Nephron progenitor cell (in vitro differentiated cells): Measurements from ENCODE around the gene SRPK1.

Source experiments
- DNase-seq: peaks from one replicate; pipeline ENCODE4 v3.0.0; 2021
- H3K27ac Mint-ChIP-seq: 2 replicates; pipeline ENCODE4 v1.8.0; 2021; ENCODE audit warnings: mild to moderate bottlenecking, moderate library complexity, mixed read lengths
- H3K27me3 Mint-ChIP-seq: 2 replicates; pipeline ENCODE4 v1.8.0; 2021; ENCODE audit warnings: mild to moderate bottlenecking, low read depth, mixed read lengths; ENCODE audit not compliant: poor library complexity
- H3K36me3 Mint-ChIP-seq: 2 replicates; pipeline ENCODE4 v1.8.0; 2021; ENCODE audit warnings: low read depth, mixed read lengths
- H3K4me1 Mint-ChIP-seq: 2 replicates; pipeline ENCODE4 v1.8.0; 2021; ENCODE audit warnings: mixed read lengths
- H3K4me3 Mint-ChIP-seq: 2 replicates; pipeline ENCODE4 v1.8.0; 2021; ENCODE audit warnings: mild to moderate bottlenecking, moderate library complexity, mixed read lengths
- H3K9me3 Mint-ChIP-seq: 2 replicates; pipeline ENCODE4 v1.8.0; 2021; ENCODE audit warnings: mild to moderate bottlenecking, moderate library complexity, mixed read lengths
- TF ChIP-seq, protein P1 (sequence below): fragments of 200-600 bp; sonication (generic); IDR thresholded peaks from 2 replicates; pipeline ENCODE4 v1.5.0; 2021; ENCODE audit warnings: antibody characterized with exemption

The SRPK1 gene

DNA sequence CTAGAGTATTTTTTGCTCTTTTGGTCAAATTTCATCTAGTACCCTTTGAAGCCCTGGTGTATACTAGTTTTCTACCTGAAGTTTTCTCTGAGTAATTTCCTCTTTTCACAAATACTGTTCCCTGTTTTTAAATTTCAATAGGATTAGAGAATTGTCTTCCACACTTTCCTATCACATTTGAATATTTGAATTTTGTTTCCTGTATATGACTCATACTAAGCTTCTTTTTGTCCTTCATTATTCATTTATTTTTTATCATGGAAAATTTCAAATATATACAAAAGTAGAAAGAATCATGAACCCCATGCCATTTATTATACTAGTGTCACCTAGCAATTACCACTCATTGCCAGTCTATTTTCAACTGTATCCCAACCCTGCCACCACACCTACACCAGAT, 63.0 kb downstream of the SRPK1 start:
- H3K4me1 Mint-ChIP-seq, result no peaks in the 10 kb centered on the region
- H3K27ac Mint-ChIP-seq, result no peak overlapping the region
- DNase-seq, result no peak
- H3K4me3 Mint-ChIP-seq, result no peak overlapping the region
- no peaks in the 10 kb centered on the region for H3K9me3 Mint-ChIP-seq
- no peaks in the 10 kb centered on the region for H3K27me3 Mint-ChIP-seq
- H3K36me3 Mint-ChIP-seq, result peaks cover 87% of the 10 kb centered on the region
- TF ChIP-seq, protein P1, sequence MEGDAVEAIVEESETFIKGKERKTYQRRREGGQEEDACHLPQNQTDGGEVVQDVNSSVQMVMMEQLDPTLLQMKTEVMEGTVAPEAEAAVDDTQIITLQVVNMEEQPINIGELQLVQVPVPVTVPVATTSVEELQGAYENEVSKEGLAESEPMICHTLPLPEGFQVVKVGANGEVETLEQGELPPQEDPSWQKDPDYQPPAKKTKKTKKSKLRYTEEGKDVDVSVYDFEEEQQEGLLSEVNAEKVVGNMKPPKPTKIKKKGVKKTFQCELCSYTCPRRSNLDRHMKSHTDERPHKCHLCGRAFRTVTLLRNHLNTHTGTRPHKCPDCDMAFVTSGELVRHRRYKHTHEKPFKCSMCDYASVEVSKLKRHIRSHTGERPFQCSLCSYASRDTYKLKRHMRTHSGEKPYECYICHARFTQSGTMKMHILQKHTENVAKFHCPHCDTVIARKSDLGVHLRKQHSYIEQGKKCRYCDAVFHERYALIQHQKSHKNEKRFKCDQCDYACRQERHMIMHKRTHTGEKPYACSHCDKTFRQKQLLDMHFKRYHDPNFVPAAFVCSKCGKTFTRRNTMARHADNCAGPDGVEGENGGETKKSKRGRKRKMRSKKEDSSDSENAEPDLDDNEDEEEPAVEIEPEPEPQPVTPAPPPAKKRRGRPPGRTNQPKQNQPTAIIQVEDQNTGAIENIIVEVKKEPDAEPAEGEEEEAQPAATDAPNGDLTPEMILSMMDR, result no peak

DNA sequence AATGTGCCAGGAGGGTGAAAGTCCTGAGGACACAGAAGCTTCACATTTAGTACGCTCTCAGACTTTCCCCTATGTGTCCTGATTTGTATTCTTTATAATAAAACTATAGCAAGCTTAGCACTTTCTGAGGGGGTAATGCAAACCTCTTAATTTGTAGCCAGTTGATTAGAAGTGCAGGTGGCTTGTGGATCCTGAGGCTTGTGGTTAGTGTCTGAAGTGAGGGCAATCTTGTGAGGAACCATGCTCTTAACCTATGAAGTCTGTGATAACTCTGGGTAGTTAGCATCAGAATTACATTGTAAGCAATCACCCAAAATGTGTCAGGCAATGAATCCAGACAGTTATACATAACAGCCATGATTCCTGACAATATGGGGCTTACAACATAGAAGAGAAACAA, 64.6 kb downstream of the SRPK1 start:
- no peaks in the 10 kb centered on the region for H3K4me1 Mint-ChIP-seq
- no peaks in the 10 kb centered on the region for H3K9me3 Mint-ChIP-seq

GRCh38 chr6:35852994-35853393, 67.9 kb downstream of the SRPK1 start:
- H3K4me3 Mint-ChIP-seq, result no peak overlapping the region
- no peaks in the 10 kb centered on the region for H3K4me1 Mint-ChIP-seq
- TF ChIP-seq, protein P1, result no peak
- H3K27ac Mint-ChIP-seq, result no peak overlapping the region
- DNase-seq, result no peak
- H3K36me3 Mint-ChIP-seq, result peaks cover 94% of the 10 kb centered on the region
- H3K27me3 Mint-ChIP-seq, result no peaks in the 10 kb centered on the region
- H3K9me3 Mint-ChIP-seq, result peaks cover 21% of the 10 kb centered on the region

More for the DNA sequence above, 64.6 kb downstream of the SRPK1 start:
- TF ChIP-seq, protein P1, result no peak
- no peak for DNase-seq
- Mint-ChIP-seq H3K36me3 (peaks cover 88% of the 10 kb centered on the region), H3K27me3 (no peaks in the 10 kb centered on the region), H3K4me3 (no peak overlapping the region), H3K27ac (no peak overlapping the region)

DNA sequence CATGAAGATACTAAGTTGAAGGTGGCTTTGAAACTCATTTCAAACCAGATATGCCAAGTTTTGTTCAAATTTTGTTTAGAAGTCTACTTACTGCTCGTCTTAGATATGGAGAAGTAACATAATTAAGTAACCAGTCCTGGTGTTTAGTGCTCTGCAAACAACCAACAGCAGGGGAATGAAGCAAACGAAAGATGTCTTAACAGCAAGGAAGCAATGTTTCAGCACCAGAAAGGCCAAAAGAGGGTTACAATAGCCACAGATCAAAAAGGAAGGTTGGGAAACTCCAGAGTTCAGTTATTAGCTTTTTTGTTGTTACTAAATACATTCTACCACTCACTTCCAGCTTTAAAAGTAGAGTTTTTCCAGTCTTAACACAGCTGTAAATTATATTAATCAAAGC, 70.7 kb downstream of the SRPK1 start:
- no peak for DNase-seq
- H3K27me3 Mint-ChIP-seq, result no peaks in the 10 kb centered on the region
- no peak overlapping the region for H3K27ac Mint-ChIP-seq
- no peaks in the 10 kb centered on the region for H3K4me1 Mint-ChIP-seq
- H3K4me3 Mint-ChIP-seq, result no peak overlapping the region
- TF ChIP-seq, protein P1, result no peak
- H3K9me3 Mint-ChIP-seq, result peaks cover 25% of the 10 kb centered on the region
- H3K36me3 Mint-ChIP-seq, result peaks cover 97% of the 10 kb centered on the region

DNA sequence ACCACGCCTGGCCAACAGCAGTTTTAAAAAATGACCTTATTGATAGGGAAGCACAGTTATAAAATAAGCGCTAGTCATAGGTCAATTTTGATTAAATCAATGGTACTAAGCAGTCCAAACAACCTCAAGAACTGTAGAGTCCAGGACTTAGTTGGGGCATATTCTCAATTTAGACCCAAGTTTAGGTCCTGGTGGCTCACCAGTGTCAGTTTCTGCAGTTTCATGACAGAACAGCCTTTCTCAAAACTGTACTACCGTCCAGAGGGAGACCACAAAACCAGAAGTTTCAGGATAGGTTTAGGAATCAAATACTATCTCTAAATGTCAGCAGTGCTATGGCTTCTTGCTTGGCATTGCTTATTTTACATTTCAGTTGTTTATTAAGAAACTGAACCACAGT, 76.6 kb downstream of the SRPK1 start:
- TF ChIP-seq, protein P1, result no peak
- H3K9me3 Mint-ChIP-seq, result peaks cover 17% of the 10 kb centered on the region
- no peak overlapping the region for H3K4me3 Mint-ChIP-seq
- DNase-seq, result no peak
- H3K36me3 Mint-ChIP-seq, result peaks cover 88% of the 10 kb centered on the region
- no peaks in the 10 kb centered on the region for H3K4me1 Mint-ChIP-seq
- H3K27me3 Mint-ChIP-seq, result no peaks in the 10 kb centered on the region
- no peak overlapping the region for H3K27ac Mint-ChIP-seq

- peaks cover 84% of the 10 kb centered on the region for H3K36me3 Mint-ChIP-seq
- no peak overlapping the region for H3K27ac Mint-ChIP-seq
- H3K4me1 Mint-ChIP-seq, result no peaks in the 10 kb centered on the region
- no peak for DNase-seq
- H3K27me3 Mint-ChIP-seq, result no peaks in the 10 kb centered on the region
- TF ChIP-seq, protein P1, result no peak
- no peak overlapping the region for H3K4me3 Mint-ChIP-seq
- H3K9me3 Mint-ChIP-seq, result peaks cover under 1% of the 10 kb centered on the region
Observed at GRCh38 chr6:35842381-35842780, 78.5 kb downstream of the SRPK1 start.
